IMR-90 (cell line): ENCODE data around the gene MAT1A. TPM values are rescaled to one million over a fixed set of nuclear protein-coding genes. Genes with fewer than 3 reads are reported as not detected.

Source experiments
- ATAC-seq: fragments of 200-7000 bp; cut with Tn5 transposase; 2 replicates; pipeline ENCODE4 v1.9.1; 2020; ENCODE audit warnings: low read depth, mild to moderate bottlenecking, moderate library complexity
- BruUV-seq: library from RNA; stranded (reverse); fragments of 400-500 nt; replicated peaks from 2 replicates; lab custom pipeline; 2021; lab: Mats Ljungman, UMichigan
- CTCF ChIA-PET: fragments of 300-600 bp; formaldehyde crosslinking; extraction: SDS; loops from one replicate; lab custom pipeline; 2021; ENCODE audit warnings: antibody characterized with exemption; lab: Yijun Ruan, JAX
- POLR2A ChIA-PET: fragments of 300-600 bp; sonication (Branson Sonifier 250); formaldehyde crosslinking; loops from one replicate; lab custom pipeline; 2022; ENCODE audit warnings: antibody characterized with exemption; ENCODE audit not compliant: unreplicated experiment; lab: Charles Lee
- DNase-seq: peaks from one replicate; pipeline ENCODE4 v3.0.0; 2013
- H2AFZ ChIP-seq: replicated peaks from 2 replicates; pipeline ENCODE3; 2013; ENCODE audit warnings: low read length, mild to moderate bottlenecking; ENCODE audit not compliant: poor library complexity
- H2AK5ac ChIP-seq: 2 replicates; pipeline ENCODE4 v1.6.1; 2013; ENCODE audit warnings: low read depth, low read length, inconsistent platforms
- H2AK9ac ChIP-seq: replicated peaks from 2 replicates; pipeline ENCODE3; 2013; ENCODE audit warnings: mild to moderate bottlenecking, low read depth, low read length, moderate library complexity; ENCODE audit not compliant: poor library complexity
- H2BK120ac ChIP-seq: 2 replicates; pipeline ENCODE4 v1.6.1; 2013; ENCODE audit warnings: low read depth, low read length, inconsistent platforms
- H2BK15ac ChIP-seq: 3 replicates; pipeline ENCODE4 v1.6.1; 2013; ENCODE audit warnings: low read depth, low read length, inconsistent platforms
- H2BK20ac ChIP-seq: 2 replicates; pipeline ENCODE4 v1.6.1; 2013; ENCODE audit warnings: low read depth, mild to moderate bottlenecking, inconsistent platforms, low read length, moderate library complexity
- H2BK5ac ChIP-seq: 2 replicates; pipeline ENCODE4 v1.6.1; 2013; ENCODE audit warnings: mild to moderate bottlenecking, low read depth, low read length, inconsistent platforms; ENCODE audit not compliant: poor library complexity, severe bottlenecking
- H3K14ac ChIP-seq: replicated peaks from 2 replicates; pipeline ENCODE4 v1.6.1; 2013; ENCODE audit warnings: low read depth, low read length, inconsistent platforms
- H3K18ac ChIP-seq: 2 replicates; pipeline ENCODE4 v1.6.1; 2013; ENCODE audit warnings: low read depth, low read length, control low read depth
- H3K23ac ChIP-seq: 2 replicates; pipeline ENCODE4 v1.6.1; 2013; ENCODE audit warnings: low read depth, low read length, inconsistent platforms
- H3K27ac ChIP-seq: 2 replicates; pipeline ENCODE4 v1.5.1; 2013; ENCODE audit warnings: mild to moderate bottlenecking, control low read depth, low read length; ENCODE audit not compliant: insufficient read depth
- H3K27me3 ChIP-seq: 2 replicates; pipeline ENCODE4 v1.6.1; 2013; ENCODE audit warnings: low read length; ENCODE audit not compliant: control insufficient read depth, insufficient read depth
- H3K36me3 ChIP-seq: 2 replicates; pipeline ENCODE4 v1.6.1; 2013; ENCODE audit warnings: low read length, mixed read lengths; ENCODE audit not compliant: control insufficient read depth, insufficient read depth
- H3K4ac ChIP-seq: 2 replicates; pipeline ENCODE4 v1.6.1; 2013; ENCODE audit warnings: low read depth, low read length, inconsistent platforms
- H3K4me1 ChIP-seq: 2 replicates; pipeline ENCODE4 v1.6.1; 2013; ENCODE audit warnings: low read length, mixed read lengths; ENCODE audit not compliant: control insufficient read depth, insufficient read depth
- H3K4me2 ChIP-seq: 2 replicates; pipeline ENCODE4 v1.6.1; 2013; ENCODE audit warnings: low read depth, mild to moderate bottlenecking, control low read depth, low read length, moderate library complexity
- H3K4me3 ChIP-seq: 2 replicates; pipeline ENCODE4 v1.5.1; 2013; ENCODE audit warnings: low read depth, mild to moderate bottlenecking, control low read depth, low read length, moderate library complexity; ENCODE audit not compliant: insufficient read depth
- H3K56ac ChIP-seq: 2 replicates; pipeline ENCODE4 v1.6.1; 2013; ENCODE audit warnings: low read length, inconsistent platforms; ENCODE audit not compliant: insufficient read depth; ENCODE audit errors: extremely low read depth
- H3K79me1 ChIP-seq, 2 experiments: 2 replicates each; pipeline ENCODE4 v1.6.1; 2013; ENCODE audit warnings: low read length in 2 of 2, inconsistent platforms in 1 of 2, low read depth in 1 of 2
- H3K9ac ChIP-seq: 2 replicates; pipeline ENCODE4 v1.6.1; 2013; ENCODE audit warnings: low read depth, low read length, control low read depth
- H3K9me1 ChIP-seq: 2 replicates; pipeline ENCODE4 v1.6.1; 2013; ENCODE audit warnings: low read length, inconsistent platforms; ENCODE audit not compliant: insufficient read depth
- H3K9me3 ChIP-seq: 2 replicates; pipeline ENCODE4 v1.6.1; 2013; ENCODE audit warnings: low read length; ENCODE audit not compliant: control insufficient read depth, insufficient read depth
- H4K20me1 ChIP-seq: 2 replicates; pipeline ENCODE4 v1.6.1; 2013; ENCODE audit warnings: low read length, inconsistent platforms; ENCODE audit not compliant: insufficient read depth
- H4K5ac ChIP-seq: 2 replicates; pipeline ENCODE4 v1.6.1; 2013; ENCODE audit warnings: mild to moderate bottlenecking, low read depth, low read length, control low read depth
- H4K8ac ChIP-seq, 2 experiments: 2 replicates each; pipeline ENCODE4 v1.6.1; 2013; ENCODE audit warnings: low read depth in 2 of 2, low read length in 2 of 2, control low read depth in 1 of 2, inconsistent platforms in 1 of 2
- H4K91ac ChIP-seq: 2 replicates; pipeline ENCODE4 v1.6.1; 2013; ENCODE audit warnings: low read depth, low read length, inconsistent platforms; ENCODE audit not compliant: insufficient read depth
- BHLHE40 ChIP-seq: fragments of 150-350 bp; IDR thresholded peaks from 2 replicates; pipeline ENCODE4 v1.6.1; 2016; ENCODE audit warnings: mild to moderate bottlenecking, low read depth, low read length
- CEBPB ChIP-seq: IDR thresholded peaks from 2 replicates; pipeline ENCODE4 v1.6.1; 2012; ENCODE audit warnings: low read depth, low read length, improper control_type of control experiment
- CHD1 ChIP-seq: IDR thresholded peaks from 2 replicates; pipeline ENCODE4 v1.6.1; 2012; ENCODE audit warnings: low read depth, low read length, improper control_type of control experiment
- CTCF ChIP-seq: conservative IDR thresholded peaks from 2 replicates; pipeline ENCODE4 v1.5.1; 2012; ENCODE audit warnings: mild to moderate bottlenecking, low read depth, low read length, improper control_type of control experiment
- ELK1 ChIP-seq: fragments of 150-350 bp; IDR thresholded peaks from 2 replicates; pipeline ENCODE4 v1.6.1; 2016; ENCODE audit warnings: low read depth, mild to moderate bottlenecking, low read length, moderate library complexity, borderline replicate concordance
- FOS ChIP-seq: fragments of 150-350 bp; IDR thresholded peaks from 2 replicates; pipeline ENCODE4 v1.6.1; 2016; ENCODE audit warnings: low read depth, low read length
- MAFK ChIP-seq: IDR thresholded peaks from 2 replicates; pipeline ENCODE4 v1.6.1; 2012; ENCODE audit warnings: low read depth, low read length, improper control_type of control experiment
- MAZ ChIP-seq: IDR thresholded peaks from 2 replicates; pipeline ENCODE4 v1.6.1; 2012; ENCODE audit warnings: low read depth, mild to moderate bottlenecking, low read length, improper control_type of control experiment, moderate library complexity, borderline replicate concordance
- MXI1 ChIP-seq: IDR thresholded peaks from 2 replicates; pipeline ENCODE4 v1.6.1; 2012; ENCODE audit warnings: low read depth, mild to moderate bottlenecking, low read length, moderate library complexity, borderline replicate concordance
- NFE2L2 ChIP-seq: fragments of 150-350 bp; IDR thresholded peaks from 2 replicates; pipeline ENCODE4 v1.6.1; 2016; ENCODE audit warnings: low read depth, mild to moderate bottlenecking, low read length
- POLR2A ChIP-seq: IDR thresholded peaks from 2 replicates; pipeline ENCODE4 v1.6.1; 2012; ENCODE audit warnings: mild to moderate bottlenecking, low read depth, low read length
- RAD21 ChIP-seq: IDR thresholded peaks from 2 replicates; pipeline ENCODE4 v1.6.1; 2012; ENCODE audit warnings: low read length, improper control_type of control experiment
- RCOR1 ChIP-seq: IDR thresholded peaks from 2 replicates; pipeline ENCODE4 v1.6.1; 2012; ENCODE audit warnings: mild to moderate bottlenecking, low read length, improper control_type of control experiment; ENCODE audit not compliant: insufficient replicate concordance
- RFX5 ChIP-seq: IDR thresholded peaks from 2 replicates; pipeline ENCODE4 v1.8.0; 2012; ENCODE audit warnings: low read depth, mild to moderate bottlenecking, low read length, moderate library complexity
- SMC3 ChIP-seq: fragments of 150-350 bp; IDR thresholded peaks from 2 replicates; pipeline ENCODE4 v1.6.1; 2016; ENCODE audit warnings: low read depth, mild to moderate bottlenecking, antibody characterized with exemption, low read length, moderate library complexity
- whole genome bisulfite sequencing, 2 experiments: methylation state at CpG; one replicate each; pipeline versions ENCODE4 v1.1.5 to v1.1.7; 2013; ENCODE audit warnings: missing lambda C conversion rate in 2 of 2; ENCODE audit not compliant: insufficient read length in 1 of 2; ENCODE audit errors: extremely low coverage in 2 of 2; 5-methylcytosine and 5-hydroxymethylcytosine counted together
- dilution Hi-C: fragments of 300-500 bp; cut with HindIII; formaldehyde crosslinking; loops from one replicate; pipeline ENCODE4 v1.14.3; 2018; ENCODE audit warnings: low sequenced_read_pairs; ENCODE audit not compliant: unreplicated experiment
- in situ Hi-C: fragments of 300-500 bp; cut with MboI; formaldehyde crosslinking; loops from 3 replicates; pipeline ENCODE4 v1.14.3; 2019; ENCODE audit warnings: low sequenced_read_pairs, inconsistent platforms, mixed read lengths
- intact Hi-C: fragments of 100-400 bp; cut with micrococcal nuclease; formaldehyde crosslinking; loops from 2 replicates; pipeline ENCODE4 v1.10.0; 2022
- polyA plus RNA-seq, 3 experiments: library from polyadenylated mRNA; depleted of rRNA; stranded (reverse); fragments of >200 nt; gene quantifications; 2 replicates each; pipeline ENCODE4 v1.2.3, GENCODE V29; 2012; ENCODE audit warnings: low replicate concordance in 1 of 3
- total RNA-seq: library from RNA; depleted of rRNA; stranded (reverse); fragments of >200 nt; gene quantifications from 2 replicates; pipeline ENCODE4 v1.2.3, GENCODE V29; 2012

Gene MAT1A
- total and polyA plus RNA-seq, 2 of the 4 experiments (the other 2 are of a cell fraction) = not detected

- Histone ChIP-seq H3K27me3 (peaks cover 22% of the 10 kb centered on the region), H3K9me3 (no peaks in the 10 kb centered on the region), H3K4me3 (no peak overlapping the region), H2BK120ac (no peak overlapping the region), H3K79me1 (no peaks in the 10 kb centered on the region), H2BK15ac (no peak overlapping the region), H3K27ac (no peak overlapping the region), H4K5ac (no peak overlapping the region), H3K18ac (no peak overlapping the region), H2AK5ac (no peak overlapping the region), H2BK20ac (no peak overlapping the region), H2AK9ac (no peak overlapping the region), H3K23ac (no peak overlapping the region), H3K4me2 (no peak overlapping the region), H3K4me1 (no peaks in the 10 kb centered on the region), H3K9ac (no peak overlapping the region), H4K8ac (no peak overlapping the region), H3K9me1 (no peaks in the 10 kb centered on the region), H3K4ac (no peak overlapping the region), H3K56ac (no peak overlapping the region), H3K14ac (no peak overlapping the region), H3K36me3 (no peaks in the 10 kb centered on the region), H4K91ac (no peak overlapping the region), H4K20me1 (no peaks in the 10 kb centered on the region), H2AFZ (no peak overlapping the region), H2BK5ac (no peak overlapping the region)
- dilution Hi-C loops (no loop called here), in situ Hi-C loops (no loop called here), intact Hi-C loops (no loop called here)
- BruUV-seq = no TSS peak
- ChIA-PET POLR2A (no interaction called here), CTCF (no interaction called here)
- WGBS, 2 experiments = 63% methylated on average over 4 of the region's 9 CpGs; no CpG with 5 or more reads in 1 of the 2 experiments
- ATAC-seq (no peak), DNase-seq (no peak)
- TF ChIP-seq RFX5 (no peak), SMC3 (no peak), MAFK (no peak), POLR2A (no peak), NFE2L2 (no peak), ELK1 (no peak), MAZ (no peak), MXI1 (no peak), CHD1 (no peak), FOS (no peak), CTCF (no peak), RCOR1 (no peak), CEBPB (no peak), RAD21 (no peak), BHLHE40 (no peak)
These were observed 7.4 kb downstream of the MAT1A start for GRCh38 chr10:80281784-80282765.
